Activated CD4-positive, CD25-positive, alpha-beta regulatory T cell treated with anti-CD3 and anti-CD28 coated beads, Interleukin-2, amount 50 U/mL, for 72 hours (primary cell): ENCODE data around the gene ALKBH5.

Source experiments
- DNase-seq: peaks from one replicate; pipeline ENCODE4 v3.0.0; 2021

The ALKBH5 gene

GRCh38 chr17:18158022-18158600, 25.5 kb upstream of the ALKBH5 start:
- DNase-seq, result peak; percentile 97

- no peak for DNase-seq
These were observed 24.0 kb upstream of the ALKBH5 start for GRCh38 chr17:18159551-18160120.

GRCh38 chr17:18160128-18160856, 23.3 kb upstream of the ALKBH5 start:
- DNase-seq, result no peak

GRCh38 chr17:18161207-18162145, 22.2 kb upstream of the ALKBH5 start:
- no peak for DNase-seq

- no peak for DNase-seq
These were observed 20.1 kb upstream of the ALKBH5 start for GRCh38 chr17:18163547-18163946.

- no peak for DNase-seq
These were observed 16.7 kb upstream of the ALKBH5 start for GRCh38 chr17:18166894-18167293.

GRCh38 chr17:18167421-18167820, 16.2 kb upstream of the ALKBH5 start:
- DNase-seq, result no peak

- no peak for DNase-seq
These were observed 10.9 kb upstream of the ALKBH5 start for GRCh38 chr17:18172531-18173278.

- no peak for DNase-seq
These were observed 9.9 kb upstream of the ALKBH5 start for GRCh38 chr17:18173740-18174139.

GRCh38 chr17:18176176-18176575, 7.5 kb upstream of the ALKBH5 start:
- DNase-seq, result no peak

GRCh38 chr17:18177133-18177532, 6.5 kb upstream of the ALKBH5 start:
- DNase-seq, result no peak

- no peak for DNase-seq
These were observed 5.9 kb upstream of the ALKBH5 start for GRCh38 chr17:18177722-18178121.

GRCh38 chr17:18179196-18179595, 4.4 kb upstream of the ALKBH5 start:
- no peak for DNase-seq

GRCh38 chr17:18179804-18180203, 3.8 kb upstream of the ALKBH5 start:
- DNase-seq, result no peak

GRCh38 chr17:18181358-18181757, 2.3 kb upstream of the ALKBH5 start:
- no peak for DNase-seq

GRCh38 chr17:18182110-18182977, 1.3 kb upstream of the ALKBH5 start:
- DNase-seq, result no peak

- DNase-seq, result peak; percentile 84
These were observed 672 bp upstream of the ALKBH5 start for GRCh38 chr17:18182978-18183333.

GRCh38 chr17:18184143-18185031, 759 bp downstream of the ALKBH5 start:
- peak; percentile 69 for DNase-seq

GRCh38 chr17:18185391-18185790, 1.8 kb downstream of the ALKBH5 start:
- DNase-seq, result no peak

- DNase-seq, result no peak
These were observed 2.4 kb downstream of the ALKBH5 start for GRCh38 chr17:18185832-18186626.
